CD4-positive, alpha-beta T cell treated with Interleukin-4 for 1 hour (primary cell): ENCODE measurements around the gene TMEM158.
A peak's percentile ranks its signal among the peaks of the same experiment; 100 is the strongest.

Experiments used
- DNase-seq, 2 donors: peaks; one replicate each; pipeline ENCODE4 v3.0.0-alpha.2; 2020 to 2022

TMEM158 gene

DNA sequence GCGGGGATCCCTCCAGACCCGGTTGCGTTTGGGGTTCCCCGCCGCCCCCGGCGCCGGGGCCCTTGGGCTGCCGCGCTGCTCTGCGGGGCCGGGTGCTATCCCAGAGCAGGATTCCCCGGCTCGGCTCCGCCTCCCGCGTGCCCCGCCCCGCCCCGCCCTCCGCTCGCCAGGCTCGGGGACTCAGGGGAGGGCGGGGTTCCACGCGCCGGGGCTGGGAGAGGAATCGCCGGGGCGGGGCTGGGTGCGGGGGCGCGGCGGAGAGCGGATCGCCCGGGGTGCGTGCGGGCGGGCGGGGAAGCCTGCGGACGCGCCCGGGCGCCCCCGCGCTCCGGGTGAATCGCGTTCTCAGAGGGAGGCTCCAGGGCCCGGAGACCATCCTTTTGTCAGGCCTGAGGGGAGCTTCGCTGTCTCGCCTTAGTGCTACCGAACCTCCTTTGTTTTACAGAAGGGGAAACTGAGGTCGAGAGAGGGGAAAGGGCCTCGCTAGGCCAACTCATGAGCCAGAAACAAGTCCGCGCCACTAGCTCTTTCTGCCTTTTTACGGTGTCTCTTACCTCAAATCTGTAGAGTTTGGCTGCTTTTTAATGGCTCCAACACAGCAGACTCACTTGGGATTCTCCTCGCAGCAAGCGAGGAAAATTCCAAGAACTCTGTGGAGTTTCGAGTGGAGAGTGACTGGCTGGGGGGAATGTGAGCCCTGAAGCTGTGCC is at the start of gene TMEM158:
TSS of gene TMEM158 (minus strand) at position 82 of the 710 bp plus-strand sequence. CDS start 260 bp downstream, outside the sequence.
- peak; percentile 69 to 75 for DNase-seq

DNA sequence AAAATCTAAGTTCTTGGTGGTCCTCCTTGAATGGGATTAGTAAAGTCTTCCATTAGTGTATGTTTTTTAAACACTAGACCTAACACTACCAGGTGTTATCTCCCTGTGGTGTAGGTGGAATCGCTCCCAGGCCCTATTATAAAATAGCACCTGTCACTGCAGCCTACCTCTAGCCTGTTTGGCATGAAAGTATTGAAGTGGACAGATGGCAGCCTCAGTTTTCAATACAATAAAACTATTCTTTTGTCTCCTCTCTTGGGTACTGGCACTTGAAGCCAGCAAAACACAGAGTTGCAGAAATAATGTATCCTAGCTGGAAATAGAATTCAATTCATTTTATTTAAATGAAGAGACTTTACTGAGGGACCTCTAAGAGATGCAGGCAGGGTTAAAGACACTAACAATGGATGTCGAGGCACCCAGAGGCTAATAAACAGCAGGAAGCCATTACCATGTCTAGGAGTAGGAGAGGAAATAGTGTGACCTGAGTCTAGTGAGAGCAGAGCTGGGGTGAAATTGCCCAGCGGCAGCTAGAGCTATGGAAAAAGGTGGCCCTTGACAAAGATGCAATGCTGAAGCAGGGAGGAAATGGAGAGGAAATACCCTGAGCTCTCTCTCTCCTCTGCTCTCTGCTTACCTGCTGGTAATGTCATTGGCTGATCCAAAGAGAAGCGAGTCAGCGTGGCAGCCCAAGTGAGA is 49.1 kb upstream of the TMEM158 start:
- DNase-seq: no peak

GRCh38 chr3:45273681-45274515 is 47.8 kb upstream of the TMEM158 start:
- DNase-seq: no peak

GRCh38 chr3:45272828-45273470 is 46.9 kb upstream of the TMEM158 start:
- no peak for DNase-seq

GRCh38 chr3:45272032-45272810 is 46.1 kb upstream of the TMEM158 start:
- DNase-seq: no peak

DNA sequence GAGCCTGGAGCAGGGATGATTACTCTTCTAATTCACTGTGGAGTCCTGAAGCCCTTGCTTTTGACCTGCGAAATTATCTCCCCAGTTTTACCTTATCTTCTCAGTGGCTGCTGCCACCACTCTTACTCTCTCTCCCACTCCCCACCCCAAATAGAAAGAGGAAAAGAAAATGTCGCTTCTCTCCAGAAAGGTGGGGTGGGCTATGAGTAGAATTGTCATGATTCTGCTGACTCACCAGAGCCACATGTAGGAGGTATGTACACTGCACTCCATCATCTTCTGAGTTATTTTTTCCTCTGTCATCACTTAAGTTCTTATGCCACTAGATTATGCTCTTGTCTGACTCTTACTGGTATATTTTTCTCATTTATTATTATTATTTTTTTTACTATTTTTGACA is 43.9 kb upstream of the TMEM158 start:
- no peak for DNase-seq

GRCh38 chr3:45267097-45267496 is 41.0 kb upstream of the TMEM158 start:
- DNase-seq: no peak

GRCh38 chr3:45261333-45262110 is 35.4 kb upstream of the TMEM158 start:
- no peak for DNase-seq

- no peak for DNase-seq
Measured at GRCh38 chr3:45259133-45259532, 33.0 kb upstream of the TMEM158 start.

DNA sequence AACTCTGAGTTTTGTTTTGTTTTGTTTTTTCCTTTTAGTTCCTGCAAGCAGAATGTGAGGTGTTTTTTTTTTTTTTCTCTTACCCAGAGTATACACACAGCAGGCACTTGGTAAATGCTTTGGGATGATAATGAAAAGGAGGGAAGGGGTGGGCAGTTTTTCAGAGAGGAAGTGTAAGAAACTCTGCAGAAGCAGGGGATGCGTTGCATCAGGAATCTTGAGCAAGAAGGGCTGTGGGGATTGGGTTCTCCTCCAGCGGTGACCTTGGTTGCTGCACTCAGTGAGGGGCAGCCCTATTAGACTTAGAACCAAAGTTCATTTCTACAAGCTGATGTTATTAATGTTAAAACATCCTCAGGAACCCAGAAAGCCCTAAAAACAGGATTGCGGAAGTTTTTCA is 32.2 kb upstream of the TMEM158 start:
- DNase-seq: no peak

DNA sequence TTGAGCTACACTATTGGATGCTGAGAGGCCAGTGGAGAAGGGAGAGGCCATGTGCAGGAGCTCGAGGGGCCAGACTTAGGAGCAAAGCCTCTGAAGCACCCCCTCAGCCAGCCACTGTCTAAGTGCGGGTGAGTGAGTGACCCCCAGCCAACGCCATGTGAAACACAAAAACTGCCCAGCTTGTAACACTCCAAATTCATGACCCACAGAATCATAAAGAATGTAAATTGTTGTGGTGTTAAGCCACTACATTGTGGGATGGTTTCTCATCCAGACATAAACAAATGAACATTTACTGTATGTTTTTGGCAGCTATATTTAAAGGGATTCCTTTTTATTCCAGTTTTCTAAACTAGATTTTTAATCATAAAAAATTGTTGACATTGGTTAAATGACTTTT is 27.2 kb upstream of the TMEM158 start:
- DNase-seq: no peak

- DNase-seq: no peak
Measured at GRCh38 chr3:45252826-45253225, 26.7 kb upstream of the TMEM158 start.

DNA sequence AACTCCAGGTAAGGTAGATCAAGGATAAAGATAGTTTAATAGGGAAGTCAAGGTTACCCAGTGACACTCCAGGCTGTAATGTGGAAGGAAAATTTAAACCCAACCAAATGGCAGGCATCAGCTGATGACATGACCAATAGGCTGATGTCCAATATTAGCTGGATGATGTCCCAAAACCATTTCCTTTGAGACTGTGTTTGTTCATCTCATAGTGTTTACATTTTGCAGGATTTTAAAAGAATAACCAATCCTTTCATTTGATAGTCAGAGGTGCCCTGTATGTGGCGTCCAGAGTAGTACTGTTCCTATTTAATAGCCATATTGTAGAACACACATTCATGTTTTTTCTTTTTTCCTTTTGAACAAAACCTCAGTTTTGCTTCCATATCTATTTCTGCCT is 23.3 kb upstream of the TMEM158 start:
- DNase-seq: no peak

DNA sequence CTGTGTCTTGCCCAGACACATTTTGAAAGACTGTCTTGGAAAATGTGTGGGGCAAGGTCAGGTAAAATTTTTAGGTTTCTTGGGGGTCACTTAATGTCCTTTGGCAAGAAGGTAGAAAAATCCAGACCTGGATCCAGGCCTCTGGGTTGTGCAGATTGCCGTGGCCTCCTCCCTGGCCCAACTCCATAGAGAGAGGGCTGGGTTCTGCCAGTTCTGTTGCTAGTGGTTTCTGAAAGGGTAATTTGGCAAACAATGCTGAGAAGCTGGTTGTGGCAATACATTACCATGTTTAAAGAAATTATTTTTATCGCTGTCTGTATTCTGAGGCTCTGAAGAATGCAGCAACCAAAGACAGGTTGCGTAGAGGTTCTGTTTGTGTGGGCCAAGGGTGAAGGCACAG is 20.2 kb upstream of the TMEM158 start:
- DNase-seq: no peak

GRCh38 chr3:45244356-45244755 is 18.3 kb upstream of the TMEM158 start:
- no peak for DNase-seq

DNA sequence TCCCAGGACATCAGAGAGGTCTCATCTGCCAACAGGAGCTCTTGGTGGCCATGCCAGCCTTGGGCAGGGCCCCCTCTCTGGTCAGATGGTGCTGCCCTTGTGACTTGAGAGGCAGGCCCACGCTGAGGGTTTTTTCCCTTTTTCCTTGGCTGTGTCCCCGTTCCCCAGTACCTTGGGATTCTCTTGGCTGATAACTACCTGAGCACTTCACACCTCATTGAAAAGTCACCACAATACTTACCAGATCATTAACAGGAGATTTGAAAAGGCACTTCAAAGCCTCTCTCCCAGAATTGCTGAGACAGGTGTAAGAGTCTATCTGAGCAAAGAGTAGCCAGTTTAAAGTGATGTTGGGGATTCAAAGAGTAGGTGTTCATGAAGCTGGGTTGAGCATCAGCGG is 15.1 kb upstream of the TMEM158 start:
- no peak for DNase-seq

- DNase-seq: no peak
Measured at GRCh38 chr3:45240292-45240691, 14.2 kb upstream of the TMEM158 start.

- DNase-seq: no peak
Measured at GRCh38 chr3:45239254-45239653, 13.2 kb upstream of the TMEM158 start.

DNA sequence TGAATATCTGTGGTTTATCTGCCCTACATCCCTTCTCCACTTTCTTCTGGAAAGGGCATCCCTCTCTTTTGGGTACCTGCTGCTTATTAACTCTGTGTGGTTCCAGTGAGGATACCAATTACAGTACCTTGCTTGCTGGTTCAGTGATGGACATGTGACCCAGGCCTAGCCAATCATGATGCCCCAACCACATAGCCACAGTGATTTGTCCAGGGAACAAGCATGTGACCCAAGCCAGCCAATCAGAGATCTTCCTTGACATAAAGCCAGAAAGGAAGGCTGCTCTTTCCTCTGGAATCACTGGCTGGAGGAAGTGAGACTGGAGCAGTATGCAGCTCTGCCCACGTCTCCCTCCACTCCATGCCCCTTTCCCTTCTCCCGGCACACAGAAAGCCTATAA is 10.9 kb upstream of the TMEM158 start:
- no peak for DNase-seq

DNA sequence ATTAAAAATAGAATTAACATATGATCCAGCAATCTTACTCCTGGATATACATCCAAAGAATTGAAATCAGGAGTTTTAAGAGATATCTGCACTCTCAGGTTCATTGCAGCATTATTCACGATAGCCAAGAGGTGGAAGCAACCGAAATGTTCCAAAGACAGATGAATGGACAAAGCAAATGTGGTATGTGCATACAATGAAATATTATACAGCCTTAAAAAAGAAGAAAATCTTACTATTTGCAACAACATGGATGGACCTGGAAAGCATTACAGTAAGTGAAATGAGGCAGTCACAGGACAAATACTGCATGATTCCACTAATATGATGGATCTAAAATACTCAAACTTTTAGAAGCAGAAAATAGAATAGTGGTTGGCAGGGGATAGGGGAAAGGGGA is 9.3 kb upstream of the TMEM158 start:
- no peak for DNase-seq

GRCh38 chr3:45234250-45234649 is 8.2 kb upstream of the TMEM158 start:
- no peak for DNase-seq

DNA sequence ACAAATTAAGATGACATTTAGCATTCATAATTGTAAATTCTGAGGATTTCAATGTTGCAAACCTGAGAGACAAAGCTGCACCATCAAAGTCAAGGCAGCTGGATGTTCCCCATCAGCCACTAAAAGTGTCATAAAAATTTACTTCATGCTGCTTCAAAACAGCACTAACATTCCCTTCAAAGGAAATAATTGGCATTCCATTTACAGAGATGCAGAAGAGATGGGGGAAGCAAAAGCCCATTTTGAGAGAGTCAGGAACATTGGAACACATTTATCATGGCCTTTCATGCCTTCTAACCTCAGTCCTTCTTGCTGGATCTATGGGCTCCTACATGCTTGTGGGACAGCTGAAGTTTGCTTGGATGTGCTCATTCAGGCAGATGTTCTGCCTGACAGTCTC is 6.4 kb upstream of the TMEM158 start:
- no peak for DNase-seq
